CD14-positive monocyte (primary cell): Measurements from ENCODE around the gene GPATCH4. TPM values are rescaled to one million over a fixed set of nuclear protein-coding genes. Genes with fewer than 3 reads are reported as not detected.
A peak's percentile ranks its signal among the peaks of the same experiment; 100 is the strongest.

Experiments used
- DNase-seq, 3 donors: peaks; one replicate each; pipeline ENCODE4 v3.0.0-alpha.2; 2011 to 2022
- H2AFZ ChIP-seq: 2 replicates; pipeline ENCODE4 v1.6.0; 2012; ENCODE audit warnings: mild to moderate bottlenecking, low read depth, low read length, inconsistent platforms; ENCODE audit not compliant: insufficient read depth, poor library complexity, severe bottlenecking
- H3K27ac ChIP-seq, 2 donors: 1 replicate in 1 of 2; 2 replicates in 1 of 2; pipeline ENCODE4 v1.5.1; 2012 to 2013; ENCODE audit warnings: low read length in 2 of 2, control low read depth in 1 of 2, inconsistent platforms in 1 of 2, low read depth in 1 of 2, mild to moderate bottlenecking in 1 of 2
- H3K27me3 ChIP-seq, 2 donors: one replicate each; pipeline versions ENCODE4 v1.6.0 to v1.6.1; 2011 to 2013; ENCODE audit warnings: low read length in 2 of 2; ENCODE audit not compliant: control insufficient read depth in 2 of 2, insufficient read depth in 2 of 2
- H3K36me3 ChIP-seq, 2 donors: replicated peaks in 1 of 2; 1 replicate in 1 of 2; 2 replicates in 1 of 2; pipeline versions ENCODE4 v1.5.1 to v1.6.1; 2012 to 2013; ENCODE audit warnings: low read length in 2 of 2, control low read depth in 1 of 2, inconsistent platforms in 1 of 2, mild to moderate bottlenecking in 1 of 2; ENCODE audit not compliant: insufficient read depth in 2 of 2, control insufficient read depth in 1 of 2
- H3K4me1 ChIP-seq, 2 donors: 1 replicate in 1 of 2; 2 replicates in 1 of 2; pipeline versions ENCODE4 v1.5.1 to v1.6.1; 2012 to 2013; ENCODE audit warnings: low read length in 2 of 2, control low read depth in 1 of 2, inconsistent platforms in 1 of 2, mild to moderate bottlenecking in 1 of 2, moderate library complexity in 1 of 2; ENCODE audit not compliant: insufficient read depth in 2 of 2, control insufficient read depth in 1 of 2
- H3K4me2 ChIP-seq: replicated peaks from 2 replicates; pipeline ENCODE3; 2012; ENCODE audit warnings: low read length, moderate library complexity, mild to moderate bottlenecking; ENCODE audit not compliant: poor library complexity, severe bottlenecking; ENCODE audit errors: extremely low read depth
- H3K4me3 ChIP-seq, 3 experiments: fragments of 200-600 bp in 1 of 3; sonication (generic) in 1 of 3; replicated peaks in 1 of 3; 1 replicate in 2 of 3; 2 replicates in 1 of 3; pipeline ENCODE4 v1.5.1; 2011 to 2013; ENCODE audit warnings: low read length in 3 of 3, mild to moderate bottlenecking in 3 of 3, control low read depth in 2 of 3, low read depth in 2 of 3, inconsistent platforms in 1 of 3, moderate library complexity in 1 of 3
- H3K79me2 ChIP-seq: 2 replicates; pipeline ENCODE4 v1.6.0; 2012; ENCODE audit warnings: mild to moderate bottlenecking, control low read depth, inconsistent platforms, low read length, moderate library complexity; ENCODE audit not compliant: insufficient read depth
- H3K9ac ChIP-seq: 2 replicates; pipeline ENCODE4 v1.6.0; 2017; ENCODE audit warnings: low read length, mild to moderate bottlenecking; ENCODE audit not compliant: insufficient read depth, poor library complexity, severe bottlenecking
- H3K9me3 ChIP-seq, 2 donors: replicated peaks in 1 of 2; 1 replicate in 1 of 2; 2 replicates in 1 of 2; pipeline versions ENCODE4 v1.5.1 to v1.6.1; 2012 to 2013; ENCODE audit warnings: low read length in 2 of 2, control low read depth in 1 of 2; ENCODE audit not compliant: control insufficient read depth in 1 of 2, insufficient read depth in 1 of 2
- H4K20me1 ChIP-seq: 2 replicates; pipeline ENCODE4 v1.6.0; 2012; ENCODE audit warnings: mild to moderate bottlenecking, low read length, control low read depth, moderate library complexity; ENCODE audit not compliant: insufficient read depth
- H3K27ac Mint-ChIP-seq, 7 donors: one replicate each; pipeline ENCODE4 v1.8.0; 2020; ENCODE audit warnings: mild to moderate bottlenecking in 7 of 7, mixed read lengths in 7 of 7, moderate library complexity in 6 of 7, inconsistent platforms in 2 of 7
- H3K27me3 Mint-ChIP-seq, 3 donors: one replicate each; pipeline ENCODE4 v1.8.0; 2021 to 2022; ENCODE audit warnings: low read depth in 3 of 3, mild to moderate bottlenecking in 3 of 3, mixed read lengths in 3 of 3, moderate library complexity in 3 of 3, inconsistent platforms in 1 of 3
- H3K36me3 Mint-ChIP-seq, 2 donors: one replicate each; pipeline ENCODE4 v1.8.0; 2020; ENCODE audit warnings: mixed read lengths in 2 of 2, inconsistent platforms in 1 of 2, mild to moderate bottlenecking in 1 of 2
- H3K4me1 Mint-ChIP-seq: one replicate; pipeline ENCODE4 v1.8.0; 2020; ENCODE audit warnings: mild to moderate bottlenecking, mixed read lengths
- H3K4me3 Mint-ChIP-seq, 2 donors: one replicate each; pipeline ENCODE4 v1.8.0; 2020; ENCODE audit warnings: mild to moderate bottlenecking in 2 of 2, mixed read lengths in 2 of 2, moderate library complexity in 1 of 2
- H3K9me3 Mint-ChIP-seq, 7 donors: one replicate each; pipeline ENCODE4 v1.8.0; 2020 to 2022; ENCODE audit warnings: mixed read lengths in 7 of 7, mild to moderate bottlenecking in 6 of 7, moderate library complexity in 6 of 7, inconsistent platforms in 2 of 7
- CTCF ChIP-seq: fragments of 200-600 bp; IDR thresholded peaks from one replicate; pipeline ENCODE4 v1.8.0; 2022; ENCODE audit warnings: antibody characterized with exemption, mild to moderate bottlenecking
- WGBS: methylation state at CpG from one replicate; pipeline ENCODE4 v1.1.5; 2013; ENCODE audit warnings: missing lambda C conversion rate; ENCODE audit not compliant: insufficient coverage; 5-methylcytosine and 5-hydroxymethylcytosine counted together
- intact Hi-C, 2 donors: fragments of 100-400 bp; cut with micrococcal nuclease; formaldehyde crosslinking; loops; one replicate each; pipeline versions ENCODE4 v1.15.0 to v1.15.1; 2023
- polyA plus RNA-seq, 3 donors: library from polyadenylated mRNA; depleted of rRNA in 1 of 3; unstranded in 2 of 3; stranded (reverse) in 1 of 3; fragments of 300-500 nt in 2 of 3; fragments of >200 nt in 1 of 3; fragmentation: Illumina TruSeq in 2 of 3; gene quantifications; 1 replicate in 2 of 3; 2 replicates in 1 of 3; pipeline ENCODE4 v1.2.3, GENCODE V29; 2012 to 2021

GPATCH4 gene
- polyA plus RNA-seq, 3 donors, result 2.6 to 5.3 (median 4.9) TPM

- Histone ChIP-seq H3K4me1 (peaks cover 38 to 40% of the 10 kb centered on the region in 2 donors), H3K27ac (peak overlapping the region in 1 of 2 donors; percentile 93), H3K9ac (no peak overlapping the region), H3K36me3 (peaks cover 10 to 33% of the 10 kb centered on the region in 2 donors), H2AFZ (no peak overlapping the region), H3K79me2 (no peaks in the 10 kb centered on the region), H3K9me3 (no peaks in the 10 kb centered on the region), H3K27me3 (no peaks in the 10 kb centered on the region), H3K4me3 (no peak overlapping the region), H3K4me2 (no peak overlapping the region), H4K20me1 (no peaks in the 10 kb centered on the region)
- H3K27me3 Mint-ChIP-seq, result peaks cover 0 to 2% (median 1%) of the 10 kb centered on the region in 3 donors
- no peak overlapping the region for H3K4me3 Mint-ChIP-seq
- peaks cover 0 to 1% (median 0%) of the 10 kb centered on the region in 7 donors for H3K9me3 Mint-ChIP-seq
- 77% methylated on average over 6 of the region's 9 CpGs for WGBS
- peak overlapping the region in 1 of 7 donors; percentile 68 for H3K27ac Mint-ChIP-seq
- DNase-seq, result no peak
- intact Hi-C loops, result loop anchor here in 1 of 2 donors (10.0 kb wide), 1 partner anchor 62 kb away; no protein-coding TSS in a partner anchor
- peaks cover 46% of the 10 kb centered on the region for H3K4me1 Mint-ChIP-seq
- H3K36me3 Mint-ChIP-seq, result peaks cover 17 to 34% of the 10 kb centered on the region in 2 donors
- TF ChIP-seq CTCF, result no peak
Observed at GRCh38 chr1:156556354-156556753, 44.9 kb downstream of the GPATCH4 start.

GRCh38 chr1:156555715-156556114 is 45.6 kb downstream of the GPATCH4 start:
- Histone ChIP-seq H3K4me2 (no peak overlapping the region), H3K4me3 (no peak overlapping the region), H3K27ac (peak overlapping the region in 1 of 2 donors; percentile 93), H2AFZ (no peak overlapping the region), H3K36me3 (peaks cover 10 to 30% of the 10 kb centered on the region in 2 donors), H3K4me1 (peaks cover 41 to 45% of the 10 kb centered on the region in 2 donors), H3K79me2 (no peaks in the 10 kb centered on the region), H3K9me3 (no peaks in the 10 kb centered on the region), H3K27me3 (no peaks in the 10 kb centered on the region), H4K20me1 (no peaks in the 10 kb centered on the region), H3K9ac (no peak overlapping the region)
- TF ChIP-seq CTCF, result no peak
- no CpG with 5 or more reads among the region's 2 CpGs for WGBS
- peak overlapping the region in 4 of 7 donors; percentile 15 to 81 (median 42) for H3K27ac Mint-ChIP-seq
- peaks cover 0 to 2% (median 1%) of the 10 kb centered on the region in 3 donors for H3K27me3 Mint-ChIP-seq
- peaks cover 0 to 1% (median 0%) of the 10 kb centered on the region in 7 donors for H3K9me3 Mint-ChIP-seq
- intact Hi-C loops, result loop anchor here in 1 of 2 donors (10.0 kb wide), 1 partner anchor 61 kb away; no protein-coding TSS in a partner anchor
- H3K36me3 Mint-ChIP-seq, result peaks cover 18 to 29% of the 10 kb centered on the region in 2 donors
- H3K4me1 Mint-ChIP-seq, result peaks cover 52% of the 10 kb centered on the region
- H3K4me3 Mint-ChIP-seq, result no peak overlapping the region
- no peak for DNase-seq
